HG02798 (cell line): ENCODE measurements around the gene VDR.

Experiments
- ATAC-seq: cut with Tn5 transposase; IDR thresholded peaks from one replicate; pipeline ENCODE4 v1.9.1; 2021; ENCODE audit warnings: mild to moderate bottlenecking; ENCODE audit not compliant: unreplicated experiment, poor library complexity

Gene VDR

GRCh38 chr12:47931187-47931586, 26.4 kb upstream of the VDR start:
- ATAC-seq, result no peak

GRCh38 chr12:47930634-47931033, 25.8 kb upstream of the VDR start:
- no peak for ATAC-seq

GRCh38 chr12:47927346-47927745, 22.6 kb upstream of the VDR start:
- ATAC-seq, result no peak

- no peak for ATAC-seq
Observed at GRCh38 chr12:47921907-47922306, 17.1 kb upstream of the VDR start.

GRCh38 chr12:47920913-47921312, 16.1 kb upstream of the VDR start:
- ATAC-seq, result no peak

GRCh38 chr12:47913081-47913480, 8.3 kb upstream of the VDR start:
- ATAC-seq, result no peak

- ATAC-seq, result no peak
Observed at GRCh38 chr12:47912556-47912955, 7.8 kb upstream of the VDR start.

GRCh38 chr12:47910981-47911380, 6.2 kb upstream of the VDR start:
- ATAC-seq, result no peak

GRCh38 chr12:47910486-47910885, 5.7 kb upstream of the VDR start:
- ATAC-seq, result no peak

GRCh38 chr12:47909839-47910465, 5.2 kb upstream of the VDR start:
- ATAC-seq, result no peak

- ATAC-seq, result no peak
Observed at GRCh38 chr12:47908738-47909137, 3.9 kb upstream of the VDR start.

GRCh38 chr12:47907851-47908454, 3.2 kb upstream of the VDR start:
- no peak for ATAC-seq

- peak; percentile 24 for ATAC-seq
Observed at GRCh38 chr12:47903927-47904712, 674 bp downstream of the VDR start.

GRCh38 chr12:47903151-47903611, 1.6 kb downstream of the VDR start:
- ATAC-seq, result no peak

GRCh38 chr12:47902131-47902639, 2.6 kb downstream of the VDR start:
- no peak for ATAC-seq

GRCh38 chr12:47901718-47902093, 3.1 kb downstream of the VDR start:
- no peak for ATAC-seq

- ATAC-seq, result no peak
Observed at GRCh38 chr12:47901063-47901717, 3.6 kb downstream of the VDR start.

GRCh38 chr12:47900131-47901062, 4.4 kb downstream of the VDR start:
- ATAC-seq, result no peak

- ATAC-seq, result no peak
Observed at GRCh38 chr12:47899466-47899865, 5.3 kb downstream of the VDR start.

GRCh38 chr12:47896633-47897032, 8.2 kb downstream of the VDR start:
- ATAC-seq, result no peak
